Activated CD4-positive, alpha-beta memory T cell treated with anti-CD3 and anti-CD28 coated beads for 36 hours (primary cell): Measurements from ENCODE around the gene HSD17B11. TPM values are rescaled to one million over a fixed set of nuclear protein-coding genes. Genes with fewer than 3 reads are reported as not detected.
"Not testable (repeated sequence)": the region's sequence is repeated elsewhere in the genome, so short reads cannot be mapped to it uniquely, and the experiment has no call there.

Source experiments
- CTCF ChIA-PET: fragments of 350-600 bp; sonication (Branson Sonifier 250); formaldehyde crosslinking; loops from one replicate; lab custom pipeline; 2021; ENCODE audit warnings: antibody characterized with exemption, inconsistent platforms; lab: Charles Lee
- POLR2A ChIA-PET: fragments of 350-600 bp; sonication (Branson Sonifier 250); formaldehyde crosslinking; loops from one replicate; lab custom pipeline; 2021; ENCODE audit warnings: antibody characterized with exemption; lab: Charles Lee
- DNase-seq: peaks from one replicate; pipeline ENCODE4 v3.0.0-alpha.2; 2020
- H3K27ac Mint-ChIP-seq: one replicate; pipeline ENCODE4 v1.8.0; 2021; ENCODE audit warnings: mixed read lengths
- H3K27me3 Mint-ChIP-seq: one replicate; pipeline ENCODE4 v1.8.0; 2021; ENCODE audit warnings: mixed read lengths
- H3K36me3 Mint-ChIP-seq: one replicate; pipeline ENCODE4 v1.8.0; 2021; ENCODE audit warnings: mixed read lengths
- H3K4me1 Mint-ChIP-seq: one replicate; pipeline ENCODE4 v1.8.0; 2021; ENCODE audit warnings: low read depth, mixed read lengths
- H3K4me3 Mint-ChIP-seq: one replicate; pipeline ENCODE4 v1.8.0; 2021; ENCODE audit warnings: mild to moderate bottlenecking, mixed read lengths
- H3K9me3 Mint-ChIP-seq: one replicate; pipeline ENCODE4 v1.8.0; 2021; ENCODE audit warnings: mixed read lengths
- intact Hi-C: fragments of 100-400 bp; cut with micrococcal nuclease; formaldehyde crosslinking; loops from one replicate; pipeline ENCODE4 v1.15.1; 2023
- total RNA-seq, 2 experiments: library from RNA; stranded (reverse); gene quantifications; one replicate each; pipeline ENCODE4 v1.2.3, GENCODE V29; 2021

HSD17B11 gene
- total RNA-seq, 2 experiments from 2014 or later = 19.8 to 20.8 TPM

GRCh38 chr4:87321888-87322287 is 69.1 kb downstream of the HSD17B11 start:
- Mint-ChIP-seq H3K4me1 (no peaks in the 10 kb centered on the region), H3K36me3 (no peaks in the 10 kb centered on the region), H3K4me3 (no peak overlapping the region), H3K9me3 (no peaks in the 10 kb centered on the region), H3K27ac (no peak overlapping the region), H3K27me3 (no peaks in the 10 kb centered on the region)
- no peak for DNase-seq
- ChIA-PET CTCF (no interaction called here), POLR2A (no interaction called here)
- intact Hi-C loops = no loop called here

DNA sequence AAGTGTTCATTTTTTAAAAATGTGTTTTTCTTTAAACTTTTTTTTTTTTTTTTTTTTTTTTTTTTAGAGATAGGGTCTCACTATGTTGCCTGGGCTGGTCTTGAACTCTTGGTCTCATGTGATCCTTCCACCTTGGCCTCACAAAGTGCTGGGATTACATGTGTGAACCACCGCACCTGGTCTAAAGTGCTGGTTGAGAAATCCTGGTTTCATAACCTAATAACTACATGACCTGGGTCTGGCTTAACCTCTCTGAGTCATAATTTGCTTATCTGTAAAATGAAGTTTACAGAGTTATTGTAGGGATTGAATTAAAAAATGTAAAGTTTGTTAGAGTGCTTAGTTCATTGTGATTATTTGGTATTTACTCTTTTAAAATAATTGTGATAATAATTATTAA is 73.5 kb downstream of the HSD17B11 start:
- no peaks in the 10 kb centered on the region for H3K27me3 Mint-ChIP-seq
- no peak for DNase-seq
- ChIA-PET CTCF (no interaction called here), POLR2A (no interaction called here)
- H3K36me3 Mint-ChIP-seq = no peaks in the 10 kb centered on the region
- H3K4me1 Mint-ChIP-seq = no peaks in the 10 kb centered on the region
- no peak overlapping the region for H3K27ac Mint-ChIP-seq
- intact Hi-C loops = no loop called here
- H3K9me3 Mint-ChIP-seq = no peaks in the 10 kb centered on the region
- no peak overlapping the region for H3K4me3 Mint-ChIP-seq

DNA sequence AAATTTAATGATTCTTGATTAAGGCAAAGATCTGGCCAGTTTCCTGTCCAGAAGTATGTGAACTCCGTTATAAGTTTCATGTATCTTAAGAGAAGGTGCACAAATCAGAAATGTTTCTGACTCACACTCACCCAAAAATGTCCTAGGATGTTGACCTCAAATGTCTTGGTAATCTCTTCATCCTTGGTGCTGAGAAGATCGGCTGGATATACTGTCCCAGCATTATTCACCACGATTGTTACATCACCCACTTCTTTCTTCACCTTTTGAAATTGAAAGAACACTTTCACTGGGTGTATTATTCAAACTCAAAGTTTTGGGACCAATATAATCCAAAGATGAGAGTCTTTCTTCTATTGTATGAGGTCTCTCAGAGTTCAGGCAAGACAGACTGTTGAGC is 74.0 kb downstream of the HSD17B11 start:
- POLR2A ChIA-PET = no interaction called here
- no peak overlapping the region for H3K27ac Mint-ChIP-seq

DNA sequence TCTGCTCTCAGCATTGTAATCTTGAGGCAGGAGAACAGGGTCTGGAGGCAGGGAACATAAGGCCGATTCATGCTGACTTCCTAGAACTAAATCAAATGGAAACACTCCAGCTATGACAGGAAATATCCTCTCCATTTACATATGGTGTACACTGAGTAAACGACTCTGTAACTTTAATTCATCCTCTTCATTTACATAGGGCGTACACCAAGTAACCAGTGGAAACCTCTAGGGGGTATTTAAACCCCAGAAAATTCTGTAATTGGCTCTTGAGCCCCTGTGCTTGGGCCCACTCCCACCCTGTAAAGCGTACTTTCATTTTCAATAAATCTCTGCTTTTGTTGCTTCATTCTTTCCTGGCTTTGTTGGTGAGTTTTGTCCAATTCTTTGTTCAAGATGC is 76.0 kb downstream of the HSD17B11 start:
- H3K4me1 Mint-ChIP-seq, intact Hi-C loops, H3K36me3 Mint-ChIP-seq, H3K27ac Mint-ChIP-seq, DNase-seq, CTCF ChIA-PET, H3K4me3 Mint-ChIP-seq, H3K9me3 Mint-ChIP-seq, H3K27me3 Mint-ChIP-seq, POLR2A ChIA-PET: not testable (repeated sequence)

More for the DNA sequence above, 74.0 kb downstream of the HSD17B11 start:
- CTCF ChIA-PET = no interaction called here
- no peak overlapping the region for H3K4me3 Mint-ChIP-seq
- H3K36me3 Mint-ChIP-seq = no peaks in the 10 kb centered on the region
- intact Hi-C loops = no loop called here
- no peak for DNase-seq
- H3K9me3 Mint-ChIP-seq = no peaks in the 10 kb centered on the region
- no peaks in the 10 kb centered on the region for H3K27me3 Mint-ChIP-seq
- no peaks in the 10 kb centered on the region for H3K4me1 Mint-ChIP-seq

DNA sequence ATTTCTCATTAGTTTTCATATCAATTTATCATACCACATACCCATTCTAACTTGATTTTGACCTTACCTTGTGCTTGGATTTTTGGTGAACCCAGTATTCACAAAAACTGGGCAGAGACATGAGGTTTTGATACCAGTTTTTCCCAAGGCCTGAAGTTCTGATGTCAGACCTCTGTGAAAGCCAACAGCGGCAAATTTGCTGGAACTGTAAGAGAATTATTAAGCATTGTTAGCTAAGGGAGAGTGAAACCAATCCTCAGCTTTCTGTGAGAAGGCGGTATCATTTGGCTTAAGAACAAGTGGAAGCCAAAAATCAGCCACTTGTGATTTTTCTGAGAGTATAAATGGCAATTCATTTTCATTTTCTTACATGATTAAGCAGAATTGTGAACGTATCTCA is 77.2 kb downstream of the HSD17B11 start:
- Mint-ChIP-seq H3K27me3 (no peaks in the 10 kb centered on the region), H3K27ac (no peak overlapping the region), H3K9me3 (no peaks in the 10 kb centered on the region), H3K4me1 (no peaks in the 10 kb centered on the region), H3K36me3 (no peaks in the 10 kb centered on the region), H3K4me3 (no peak overlapping the region)
- CTCF ChIA-PET = no interaction called here
- POLR2A ChIA-PET = no interaction called here
- DNase-seq = no peak
- intact Hi-C loops = no loop called here

- Mint-ChIP-seq H3K4me3 (no peak overlapping the region), H3K4me1 (peaks cover 3% of the 10 kb centered on the region), H3K27ac (no peak overlapping the region), H3K27me3 (no peaks in the 10 kb centered on the region), H3K9me3 (no peaks in the 10 kb centered on the region), H3K36me3 (no peaks in the 10 kb centered on the region)
- DNase-seq = no peak
- CTCF ChIA-PET = no interaction called here
- POLR2A ChIA-PET = no interaction called here
- intact Hi-C loops = no loop called here
These were observed 79.3 kb downstream of the HSD17B11 start for GRCh38 chr4:87311684-87312083.

DNA sequence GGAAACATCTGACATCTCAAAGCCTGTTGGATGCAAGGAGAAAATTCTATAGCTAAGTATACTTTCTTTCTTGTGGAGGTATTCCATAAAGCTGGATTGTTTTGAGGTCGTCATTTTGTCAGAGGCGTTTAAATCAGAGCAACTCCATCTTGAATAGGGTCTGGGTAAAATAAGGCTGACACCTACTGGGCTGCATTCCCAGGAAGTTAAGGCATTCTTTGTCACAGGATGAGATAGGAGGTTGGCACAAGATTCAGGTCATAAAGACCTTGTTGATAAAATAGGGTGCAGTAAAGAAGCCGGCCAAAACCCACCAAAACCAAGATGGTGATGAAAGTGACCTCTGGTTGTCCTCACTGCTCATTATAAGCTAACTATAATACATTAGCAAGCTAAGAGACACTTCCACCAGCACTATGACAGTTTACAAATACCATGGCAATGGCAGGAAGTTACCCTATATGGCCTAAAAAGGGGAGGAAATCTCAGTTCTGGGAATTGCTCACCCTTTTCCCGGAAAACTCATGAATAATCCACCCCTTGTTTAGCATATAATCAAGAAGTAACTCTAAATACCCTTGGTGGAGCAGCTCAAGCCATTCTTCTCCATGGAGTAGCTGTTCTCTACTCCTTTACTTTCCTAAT is 80.2 kb downstream of the HSD17B11 start:
- H3K27me3 Mint-ChIP-seq = no peaks in the 10 kb centered on the region
- CTCF ChIA-PET = no interaction called here
- no peak for DNase-seq

DNA sequence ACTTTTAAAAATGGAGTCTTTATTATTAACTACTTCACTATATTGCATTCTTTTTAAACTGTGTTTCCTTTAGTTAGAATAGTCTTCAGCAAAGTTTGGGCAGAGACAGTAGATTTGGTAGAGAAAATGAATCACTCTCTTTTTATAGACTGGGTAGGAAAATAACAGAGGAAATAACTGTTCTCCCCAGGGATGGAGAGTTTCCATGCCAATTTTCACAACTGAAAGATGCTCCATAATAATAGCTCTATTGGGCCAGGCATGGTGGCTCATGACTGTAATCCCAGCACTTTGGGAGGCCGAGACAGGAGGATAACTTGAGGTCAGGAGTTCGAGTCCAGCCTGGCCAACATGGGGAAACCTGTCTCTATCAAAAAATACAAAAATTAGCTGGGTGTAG is 81.4 kb downstream of the HSD17B11 start:
- ChIA-PET POLR2A (no interaction called here), CTCF (no interaction called here)
- Mint-ChIP-seq H3K9me3 (no peaks in the 10 kb centered on the region), H3K27ac (no peak overlapping the region), H3K27me3 (no peaks in the 10 kb centered on the region), H3K4me1 (peaks cover 8% of the 10 kb centered on the region), H3K36me3 (no peaks in the 10 kb centered on the region), H3K4me3 (no peak overlapping the region)
- no peak for DNase-seq
- intact Hi-C loops = no loop called here

More for the DNA sequence above, 80.2 kb downstream of the HSD17B11 start:
- POLR2A ChIA-PET = no interaction called here
- no peaks in the 10 kb centered on the region for H3K36me3 Mint-ChIP-seq
- intact Hi-C loops = no loop called here
- no peak overlapping the region for H3K4me3 Mint-ChIP-seq
- H3K9me3 Mint-ChIP-seq = no peaks in the 10 kb centered on the region
- H3K27ac Mint-ChIP-seq = no peak overlapping the region
- H3K4me1 Mint-ChIP-seq = peaks cover 6% of the 10 kb centered on the region

- intact Hi-C loops = no loop called here
- no peak for DNase-seq
- ChIA-PET CTCF (interaction anchor here (0.9 kb wide), 1 partner anchor 86 kb away, joined by 3 read pairs; no protein-coding TSS in a partner anchor), POLR2A (no interaction called here)
- Mint-ChIP-seq H3K4me3 (no peak overlapping the region), H3K27me3 (peaks cover 1% of the 10 kb centered on the region), H3K36me3 (no peaks in the 10 kb centered on the region), H3K9me3 (no peaks in the 10 kb centered on the region), H3K27ac (no peak overlapping the region), H3K4me1 (peaks cover 8% of the 10 kb centered on the region)
These were observed 84.9 kb downstream of the HSD17B11 start for GRCh38 chr4:87306056-87306455.

DNA sequence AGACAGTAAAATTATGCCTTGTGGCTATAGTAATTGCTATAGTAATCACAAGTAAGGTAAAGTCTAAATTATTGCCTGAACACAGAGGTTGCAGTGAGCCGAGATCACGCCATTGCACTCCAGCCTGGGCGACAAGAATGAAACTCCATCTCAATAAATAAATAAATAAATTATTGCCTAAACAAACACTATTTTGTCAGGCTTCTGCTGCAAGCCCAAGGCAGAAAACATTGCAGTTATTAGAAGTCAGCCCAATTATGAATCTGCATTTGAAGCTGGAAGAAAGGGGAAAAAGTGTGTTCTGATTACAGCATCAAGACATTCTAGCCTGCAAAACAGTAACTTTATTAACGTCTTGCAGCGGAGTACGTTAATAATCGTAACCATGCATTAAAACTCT is 85.4 kb downstream of the HSD17B11 start:
- ChIA-PET CTCF (no interaction called here), POLR2A (no interaction called here)
- no peak overlapping the region for H3K4me3 Mint-ChIP-seq
- H3K36me3 Mint-ChIP-seq = no peaks in the 10 kb centered on the region
- no peaks in the 10 kb centered on the region for H3K9me3 Mint-ChIP-seq
- H3K27ac Mint-ChIP-seq = no peak overlapping the region
- H3K27me3 Mint-ChIP-seq = peaks cover 1% of the 10 kb centered on the region
- H3K4me1 Mint-ChIP-seq = peaks cover 8% of the 10 kb centered on the region
- DNase-seq = no peak
- intact Hi-C loops = no loop called here

- Mint-ChIP-seq H3K27ac (no peak overlapping the region), H3K4me1 (peaks cover 8% of the 10 kb centered on the region), H3K36me3 (no peaks in the 10 kb centered on the region), H3K27me3 (peaks cover 1% of the 10 kb centered on the region), H3K4me3 (no peak overlapping the region), H3K9me3 (no peaks in the 10 kb centered on the region)
- ChIA-PET CTCF (no interaction called here), POLR2A (no interaction called here)
- intact Hi-C loops = no loop called here
- DNase-seq = no peak
These were observed 86.1 kb downstream of the HSD17B11 start for GRCh38 chr4:87304745-87305432.

GRCh38 chr4:87299898-87300297 is 91.1 kb downstream of the HSD17B11 start:
- Mint-ChIP-seq H3K9me3 (peaks cover under 1% of the 10 kb centered on the region), H3K4me3 (no peak overlapping the region), H3K4me1 (no peaks in the 10 kb centered on the region), H3K27me3 (peaks cover 3% of the 10 kb centered on the region), H3K36me3 (no peaks in the 10 kb centered on the region), H3K27ac (no peak overlapping the region)
- DNase-seq = no peak
- intact Hi-C loops = no loop called here
- ChIA-PET CTCF (no interaction called here), POLR2A (no interaction called here)

GRCh38 chr4:87298362-87298761 is 92.6 kb downstream of the HSD17B11 start:
- peaks cover 3% of the 10 kb centered on the region for H3K27me3 Mint-ChIP-seq
- no peak overlapping the region for H3K27ac Mint-ChIP-seq
- no peaks in the 10 kb centered on the region for H3K4me1 Mint-ChIP-seq
- intact Hi-C loops = no loop called here
- no peak for DNase-seq
- POLR2A ChIA-PET = no interaction called here
- H3K9me3 Mint-ChIP-seq = peaks cover 13% of the 10 kb centered on the region
- CTCF ChIA-PET = no interaction called here
- no peaks in the 10 kb centered on the region for H3K36me3 Mint-ChIP-seq
- no peak overlapping the region for H3K4me3 Mint-ChIP-seq
